ENCODE measurements around the gene CLSTN2. TPM values are rescaled to one million over a fixed set of nuclear protein-coding genes. Genes with fewer than 3 reads are reported as not detected.

Gene CLSTN2
- total RNA-seq, 1 experiment from 2014 or later, result 0.07 TPM

DNA sequence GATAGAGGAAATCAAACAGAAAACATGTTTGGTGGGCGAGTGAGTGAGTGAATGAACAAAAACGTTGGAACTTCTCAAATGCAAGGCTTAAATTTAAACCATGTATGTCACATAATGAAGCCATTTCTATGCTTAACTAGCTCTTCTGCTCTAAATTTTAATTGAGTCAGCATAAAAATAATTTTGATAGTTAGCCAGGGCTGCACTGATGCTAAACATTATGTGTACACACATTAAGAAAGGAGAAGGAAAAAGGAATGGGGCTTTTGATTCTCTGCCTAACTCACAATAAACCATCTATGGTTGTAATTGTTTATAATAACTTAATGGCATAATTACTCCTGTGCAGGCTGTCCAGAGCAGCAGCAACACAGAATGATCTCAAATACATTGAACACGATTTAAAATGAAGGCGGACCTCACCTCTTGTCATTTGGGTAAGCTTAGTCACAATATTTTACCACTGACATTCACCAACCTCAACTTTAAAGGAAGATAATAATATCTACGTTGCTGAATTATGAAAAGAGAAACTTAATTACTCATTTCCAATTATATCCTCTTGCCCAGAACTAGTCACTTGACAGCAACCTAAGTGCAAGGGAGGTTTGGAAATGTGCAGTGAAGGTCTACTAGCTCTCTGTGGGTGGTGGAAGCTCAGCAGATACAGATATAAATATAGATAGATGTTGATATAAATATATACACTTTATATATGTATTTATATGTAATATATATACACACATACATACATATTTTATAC is 424.4 kb downstream of the CLSTN2 start:
- DNase-seq, result no peak
- intact Hi-C loops (cut with micrococcal nuclease; ENCODE audit: unreplicated experiment), result no loop called here
- TF ChIP-seq CTCF (IDR thresholded peaks at IDR 0.05; ENCODE audit: unreplicated experiment), result no peak
- Mint-ChIP-seq H3K27me3 (ENCODE audit: unreplicated experiment) (peaks cover 28% of the 10 kb centered on the region), H3K9me3 (ENCODE audit: low read depth, unreplicated experiment) (peaks cover 2% of the 10 kb centered on the region), H3K27ac (ENCODE audit: unreplicated experiment) (no peak overlapping the region), H3K36me3 (ENCODE audit: insufficient read depth, unreplicated experiment) (no peaks in the 10 kb centered on the region), H3K4me3 (ENCODE audit: low read depth, unreplicated experiment) (no peak overlapping the region), H3K4me1 (ENCODE audit: low read depth, unreplicated experiment) (no peaks in the 10 kb centered on the region)
- BruUV-seq (replicated peaks), result no TSS peak
- CTCF ChIA-PET, result no interaction called here

DNA sequence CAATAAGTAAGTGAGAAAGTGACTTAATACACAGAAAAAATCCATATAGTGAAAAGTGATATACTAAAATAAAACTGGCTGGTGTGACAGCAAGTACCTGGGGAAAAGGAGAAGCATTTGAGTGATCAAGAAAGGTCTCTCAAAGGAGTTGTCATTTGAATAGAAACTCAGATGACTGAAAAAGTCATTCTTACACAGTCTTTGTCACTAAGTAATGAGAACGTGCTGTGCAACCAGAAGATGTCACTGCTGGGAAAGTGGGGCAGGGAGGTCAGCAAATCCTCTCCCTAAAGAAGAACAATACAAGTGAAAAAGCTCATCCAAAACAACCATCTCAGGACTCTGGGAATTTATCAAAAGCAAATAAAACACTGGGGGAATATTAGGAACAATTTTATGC is 425.3 kb downstream of the CLSTN2 start:
- Mint-ChIP-seq H3K4me1 (ENCODE audit: low read depth, unreplicated experiment) (no peaks in the 10 kb centered on the region), H3K27me3 (ENCODE audit: unreplicated experiment) (peaks cover 37% of the 10 kb centered on the region), H3K9me3 (ENCODE audit: low read depth, unreplicated experiment) (peaks cover 2% of the 10 kb centered on the region), H3K4me3 (ENCODE audit: low read depth, unreplicated experiment) (no peak overlapping the region), H3K27ac (ENCODE audit: unreplicated experiment) (no peak overlapping the region), H3K36me3 (ENCODE audit: insufficient read depth, unreplicated experiment) (no peaks in the 10 kb centered on the region)
- no peak for DNase-seq
- CTCF ChIA-PET, result no interaction called here
- BruUV-seq (replicated peaks), result no TSS peak
- TF ChIP-seq CTCF (IDR thresholded peaks at IDR 0.05; ENCODE audit: unreplicated experiment), result no peak
- intact Hi-C loops (cut with micrococcal nuclease; ENCODE audit: unreplicated experiment), result loop anchor here (5.0 kb wide), 2 partner anchors 377 to 502 kb away; no protein-coding TSS in a partner anchor

DNA sequence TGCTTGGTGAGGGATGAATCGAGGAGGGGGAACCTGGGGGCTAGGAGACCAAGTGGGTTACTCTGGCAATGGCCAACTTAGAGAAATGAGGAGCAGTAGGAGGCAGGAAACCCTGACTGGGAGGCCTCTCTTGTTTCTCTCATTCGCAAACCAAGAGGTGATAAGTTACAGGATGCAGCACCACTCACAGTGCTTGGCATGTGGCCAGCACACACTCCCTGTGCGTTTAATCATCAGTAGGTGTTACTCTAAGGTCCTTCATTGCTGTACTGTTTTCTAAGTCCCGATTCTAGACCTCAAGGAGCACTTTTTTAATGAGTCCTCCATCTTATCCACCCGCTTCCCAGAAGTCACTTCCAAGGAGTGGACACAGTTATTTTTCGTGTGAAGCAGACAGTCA is 428.8 kb downstream of the CLSTN2 start:
- Mint-ChIP-seq H3K9me3 (ENCODE audit: low read depth, unreplicated experiment) (peaks cover 2% of the 10 kb centered on the region), H3K27ac (ENCODE audit: unreplicated experiment) (no peak overlapping the region), H3K27me3 (ENCODE audit: unreplicated experiment) (peaks cover 40% of the 10 kb centered on the region), H3K4me3 (ENCODE audit: low read depth, unreplicated experiment) (no peak overlapping the region), H3K36me3 (ENCODE audit: insufficient read depth, unreplicated experiment) (no peaks in the 10 kb centered on the region), H3K4me1 (ENCODE audit: low read depth, unreplicated experiment) (no peaks in the 10 kb centered on the region)
- DNase-seq, result peak; percentile 30
- CTCF ChIA-PET, result no interaction called here
- TF ChIP-seq CTCF (IDR thresholded peaks at IDR 0.05; ENCODE audit: unreplicated experiment), result no peak
- intact Hi-C loops (cut with micrococcal nuclease; ENCODE audit: unreplicated experiment), result loop anchor here (5.0 kb wide), 2 partner anchors 374 to 498 kb away; no protein-coding TSS in a partner anchor
- no TSS peak for BruUV-seq (replicated peaks)

DNA sequence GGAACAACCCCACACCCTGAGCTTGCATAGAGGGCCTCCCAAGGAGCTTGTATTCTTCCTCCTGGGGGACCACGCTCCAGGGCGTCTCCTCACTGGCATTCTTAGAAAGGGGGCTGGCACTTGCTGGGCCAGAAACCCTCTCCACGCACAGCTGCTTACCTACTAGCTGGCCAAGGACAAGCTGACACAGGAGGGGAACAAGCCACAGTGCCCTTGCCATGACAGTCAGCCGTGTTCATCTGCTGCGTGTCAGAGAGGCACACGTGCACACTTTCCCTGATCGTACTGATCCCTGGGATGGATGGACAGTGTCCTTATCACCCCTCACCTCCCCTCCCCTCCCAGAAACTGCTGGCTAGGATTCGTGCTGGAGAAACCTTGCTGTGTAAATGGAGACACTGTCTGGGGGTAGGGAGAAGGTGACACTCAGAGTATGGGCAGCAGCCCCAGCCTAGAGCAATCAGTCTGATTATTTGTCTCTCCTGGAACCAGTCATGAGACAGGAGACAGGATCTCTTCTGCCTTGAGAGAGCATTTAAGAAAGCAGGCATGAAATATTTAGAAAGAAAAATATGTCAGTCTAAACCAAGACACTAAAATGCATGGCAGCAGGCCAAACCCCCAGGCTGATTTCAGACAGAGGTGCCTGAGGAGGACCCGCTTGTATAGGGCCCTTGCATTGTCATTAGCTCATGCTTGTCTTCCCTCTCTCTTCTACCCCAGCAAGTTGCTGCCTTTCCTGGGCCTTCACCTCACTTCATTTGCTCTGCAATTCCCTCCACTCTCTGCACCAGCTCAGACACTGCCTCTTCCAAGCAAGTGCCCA is 431.1 kb downstream of the CLSTN2 start:
- TF ChIP-seq CTCF (IDR thresholded peaks at IDR 0.05; ENCODE audit: unreplicated experiment), result no peak
- Mint-ChIP-seq H3K4me3 (ENCODE audit: low read depth, unreplicated experiment) (no peak overlapping the region), H3K36me3 (ENCODE audit: insufficient read depth, unreplicated experiment) (no peaks in the 10 kb centered on the region), H3K9me3 (ENCODE audit: low read depth, unreplicated experiment) (peaks cover 2% of the 10 kb centered on the region), H3K4me1 (ENCODE audit: low read depth, unreplicated experiment) (no peaks in the 10 kb centered on the region), H3K27ac (ENCODE audit: unreplicated experiment) (no peak overlapping the region), H3K27me3 (ENCODE audit: unreplicated experiment) (peaks cover 29% of the 10 kb centered on the region)
- intact Hi-C loops (cut with micrococcal nuclease; ENCODE audit: unreplicated experiment), result no loop called here
- CTCF ChIA-PET, result no interaction called here
- no TSS peak for BruUV-seq (replicated peaks)
- DNase-seq, result no peak
